B cell (primary cell): ENCODE data around the gene TAS2R20.

ENCODE experiments used
- EZH2 ChIP-seq: IDR thresholded peaks from 2 replicates; pipeline ENCODE4 v1.6.1; 2012; ENCODE audit warnings: borderline replicate concordance, low read depth, mild to moderate bottlenecking, moderate library complexity, low read length; ENCODE audit not compliant: insufficient read depth, poor library complexity, severe bottlenecking
- TF ChIP-seq, protein P1 (sequence below): fragments of 200-600 bp; IDR thresholded peaks from one replicate; pipeline ENCODE4 v1.8.0; 2022; ENCODE audit warnings: antibody characterized with exemption, mild to moderate bottlenecking

DNA sequence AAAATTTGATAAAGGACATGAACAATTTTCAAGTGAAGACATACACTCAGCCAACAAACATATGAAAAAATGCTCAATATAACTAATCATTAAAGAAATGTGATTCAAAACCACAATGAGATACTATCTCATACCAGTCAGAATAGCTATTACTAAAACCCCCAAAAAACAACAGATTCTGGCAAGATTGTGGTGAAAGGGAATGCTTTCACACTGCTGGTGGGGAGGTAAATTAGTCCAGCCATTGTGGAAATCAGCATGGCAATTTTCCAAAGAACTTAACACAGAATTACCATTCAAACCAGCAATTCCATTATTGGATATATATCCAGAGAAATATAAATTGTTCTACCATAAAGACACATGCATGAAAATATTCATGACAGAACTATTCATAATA lies 40.4 kb downstream of the TAS2R20 start:
- TF ChIP-seq, protein P1, sequence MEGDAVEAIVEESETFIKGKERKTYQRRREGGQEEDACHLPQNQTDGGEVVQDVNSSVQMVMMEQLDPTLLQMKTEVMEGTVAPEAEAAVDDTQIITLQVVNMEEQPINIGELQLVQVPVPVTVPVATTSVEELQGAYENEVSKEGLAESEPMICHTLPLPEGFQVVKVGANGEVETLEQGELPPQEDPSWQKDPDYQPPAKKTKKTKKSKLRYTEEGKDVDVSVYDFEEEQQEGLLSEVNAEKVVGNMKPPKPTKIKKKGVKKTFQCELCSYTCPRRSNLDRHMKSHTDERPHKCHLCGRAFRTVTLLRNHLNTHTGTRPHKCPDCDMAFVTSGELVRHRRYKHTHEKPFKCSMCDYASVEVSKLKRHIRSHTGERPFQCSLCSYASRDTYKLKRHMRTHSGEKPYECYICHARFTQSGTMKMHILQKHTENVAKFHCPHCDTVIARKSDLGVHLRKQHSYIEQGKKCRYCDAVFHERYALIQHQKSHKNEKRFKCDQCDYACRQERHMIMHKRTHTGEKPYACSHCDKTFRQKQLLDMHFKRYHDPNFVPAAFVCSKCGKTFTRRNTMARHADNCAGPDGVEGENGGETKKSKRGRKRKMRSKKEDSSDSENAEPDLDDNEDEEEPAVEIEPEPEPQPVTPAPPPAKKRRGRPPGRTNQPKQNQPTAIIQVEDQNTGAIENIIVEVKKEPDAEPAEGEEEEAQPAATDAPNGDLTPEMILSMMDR = no peak
- no peak for TF ChIP-seq EZH2
